K562 (cell line): ENCODE results near the gene ANKRD44. TPM values are rescaled to one million over a fixed set of nuclear protein-coding genes. Genes with fewer than 3 reads are reported as not detected.

Experiments used
- ATAC-seq: fragments of 200-7000 bp; cut with Tn5 transposase; 3 replicates; pipeline ENCODE4 v1.9.1; 2020; ENCODE audit warnings: moderate library complexity
- BruUV-seq: library from RNA; stranded (reverse); fragments of 400-500 nt; replicated peaks from 2 replicates; lab custom pipeline; 2021; lab: Mats Ljungman, UMichigan
- CTCF ChIA-PET: fragments of 300-600 bp; formaldehyde crosslinking; extraction: SDS; loops from one replicate; lab custom pipeline; 2021; ENCODE audit warnings: low intra/inter-chr PET ratio; lab: Yijun Ruan, JAX
- POLR2A ChIA-PET: fragments of 300-600, 350-650 bp; sonication (Branson Sonifier 250); formaldehyde crosslinking; extraction: SDS; loops from one replicate; lab custom pipeline; 2021; ENCODE audit warnings: antibody characterized with exemption, inconsistent platforms; lab: Yijun Ruan, JAX
- DNase-seq, 4 experiments: peaks; one replicate each; pipeline versions ENCODE4 v3.0.0 to v3.0.0-alpha.2; 2011 to 2018; ENCODE audit warnings: low spot score in 3 of 4, mixed read lengths in 3 of 4; ENCODE audit errors: extremely low read depth in 1 of 4
- FAIRE-seq: peaks from 2 replicates; lab custom pipeline; 2011; peaks lifted over from hg19 to GRCh38; lab: Jason Lieb, UNC
- H2AFZ ChIP-seq: 2 replicates; pipeline ENCODE4 v1.6.0; 2011; ENCODE audit warnings: low read depth, low read length, control low read depth, inconsistent platforms
- H3K27ac ChIP-seq: fragments of 200-600 bp; 3 replicates; pipeline ENCODE4 v1.8.0; 2011; ENCODE audit warnings: low read depth, mild to moderate bottlenecking, control low read depth, inconsistent platforms, low read length, moderate library complexity, mixed read lengths; ENCODE audit errors: extremely low read depth
- H3K27me3 ChIP-seq, 2 experiments: fragments of 300-600 bp in 1 of 2; 2 replicates in 1 of 2; 3 replicates in 1 of 2; pipeline versions ENCODE4 v1.6.0 to v1.8.0; 2011; ENCODE audit warnings: inconsistent platforms in 2 of 2, low read length in 2 of 2, mild to moderate bottlenecking in 1 of 2, mixed read lengths in 1 of 2, moderate library complexity in 1 of 2; ENCODE audit not compliant: control insufficient read depth in 2 of 2, insufficient read depth in 2 of 2
- H3K36me3 ChIP-seq: fragments of 300-600 bp; 3 replicates; pipeline ENCODE4 v1.8.0; 2011; ENCODE audit warnings: mild to moderate bottlenecking, low read length, inconsistent platforms; ENCODE audit not compliant: control insufficient read depth, insufficient read depth
- H3K4me1 ChIP-seq, 2 experiments: fragments of 200-600 bp in 1 of 2; replicated peaks in 1 of 2; 2 replicates in 1 of 2; 3 replicates in 1 of 2; pipeline versions ENCODE4 v1.5.1 to v1.8.0; 2011; ENCODE audit warnings: inconsistent platforms in 2 of 2, low read length in 2 of 2, mild to moderate bottlenecking in 1 of 2, mixed read lengths in 1 of 2, moderate library complexity in 1 of 2; ENCODE audit not compliant: control insufficient read depth in 2 of 2, insufficient read depth in 2 of 2
- H3K4me2 ChIP-seq: 2 replicates; pipeline ENCODE4 v1.6.1; 2011; ENCODE audit warnings: low read length, control low read depth, inconsistent platforms, mixed read lengths; ENCODE audit not compliant: insufficient read depth
- H3K4me3 ChIP-seq: fragments of 200-600 bp; sonication (generic), shearing (Covaris generic); 2 replicates; pipeline ENCODE4 v1.5.1; 2016; ENCODE audit warnings: control low read depth, inconsistent platforms
- H3K79me2 ChIP-seq: fragments of 200-600 bp; 3 replicates; pipeline ENCODE4 v1.8.0; 2011; ENCODE audit warnings: low read length, inconsistent platforms; ENCODE audit not compliant: control insufficient read depth, insufficient read depth
- H3K9ac ChIP-seq, 2 experiments: 2 replicates each; pipeline versions ENCODE4 v1.6.0 to v1.6.1; 2011; ENCODE audit warnings: low read depth in 2 of 2, low read length in 2 of 2, control low read depth in 1 of 2, inconsistent platforms in 1 of 2, mild to moderate bottlenecking in 1 of 2, mixed read lengths in 1 of 2; ENCODE audit not compliant: insufficient read depth in 1 of 2
- H3K9me1 ChIP-seq: one replicate; pipeline ENCODE4 v1.6.0; 2011; ENCODE audit warnings: inconsistent platforms, mild to moderate bottlenecking, low read length, moderate library complexity; ENCODE audit not compliant: control insufficient read depth, insufficient read depth
- H3K9me3 ChIP-seq: replicated peaks from 2 replicates; pipeline ENCODE4 v1.5.1; 2011; ENCODE audit warnings: low read depth, low read length, inconsistent platforms; ENCODE audit not compliant: control insufficient read depth, insufficient read depth
- H4K20me1 ChIP-seq: replicated peaks from 2 replicates; pipeline ENCODE4 v1.6.1; 2011; ENCODE audit warnings: low read length, inconsistent platforms, mixed read lengths; ENCODE audit not compliant: control insufficient read depth, insufficient read depth
- ARID3B ChIP-seq: fragments of 250-450 bp; sonication (Bioruptor Pico); IDR thresholded peaks from 2 replicates; pipeline ENCODE4 v1.4.0; 2020; ENCODE audit warnings: borderline replicate concordance
- ATF6 ChIP-seq: sonication (generic); formaldehyde crosslinking; IDR thresholded peaks from 2 replicates; pipeline ENCODE4 v1.4.0; 2020; ENCODE audit warnings: mild to moderate bottlenecking, missing genetic modification reagents
- E2F4 ChIP-seq: sonication (generic); formaldehyde crosslinking; IDR thresholded peaks from 2 replicates; pipeline ENCODE4 v1.8.0; 2022; ENCODE audit warnings: mild to moderate bottlenecking, low read depth, missing genetic modification reagents
- HIVEP1 ChIP-seq: fragments of 250-450 bp; sonication (Bioruptor Pico); IDR thresholded peaks from 2 replicates; pipeline ENCODE4 v1.4.0; 2020; ENCODE audit warnings: mild to moderate bottlenecking
- MXD1 ChIP-seq: fragments of 250-450 bp; sonication (Bioruptor Pico); IDR thresholded peaks from 2 replicates; pipeline ENCODE4 v1.8.0; 2021; ENCODE audit warnings: borderline replicate concordance, mild to moderate bottlenecking, moderate library complexity; ENCODE audit not compliant: poor library complexity, severe bottlenecking
- NCOA1 ChIP-seq: fragments of 450-650 bp; IDR thresholded peaks from 2 replicates; pipeline ENCODE4 v1.6.1; 2016; ENCODE audit warnings: low read depth
- NCOA6 ChIP-seq: fragments of 450-650 bp; IDR thresholded peaks from 2 replicates; pipeline ENCODE4 v1.6.1; 2017; ENCODE audit warnings: mild to moderate bottlenecking
- NFXL1 ChIP-seq: fragments of 450-650 bp; formaldehyde crosslinking; IDR thresholded peaks from 2 replicates; pipeline ENCODE4 v1.4.0; 2021; ENCODE audit warnings: mild to moderate bottlenecking
- POLR2H ChIP-seq: IDR thresholded peaks from 2 replicates; pipeline ENCODE4 v1.6.1; 2016; ENCODE audit warnings: missing genetic modification characterization, low read depth, mild to moderate bottlenecking, control low read depth, missing compliant biosample characterization, moderate library complexity
- PTRF ChIP-seq: fragments of 450-650 bp; IDR thresholded peaks from 2 replicates; pipeline ENCODE4 v1.6.1; 2016; ENCODE audit warnings: mild to moderate bottlenecking, missing genetic modification characterization, missing compliant biosample characterization
- SNAPC5 ChIP-seq: fragments of 250-450 bp; sonication (Bioruptor Pico); IDR thresholded peaks from 2 replicates; pipeline ENCODE4 v1.8.0; 2021; ENCODE audit warnings: moderate library complexity, mild to moderate bottlenecking, inconsistent platforms
- SNRNP70 ChIP-seq: fragments of 200-400 bp; formaldehyde crosslinking; optimal IDR thresholded peaks from 2 replicates; pipeline ENCODE3; 2017; ENCODE audit warnings: low read depth, low read length
- ZC3H11A ChIP-seq: IDR thresholded peaks from 2 replicates; pipeline ENCODE4 v1.6.1; 2012; ENCODE audit warnings: low read depth, low read length, improper control_type of control experiment
- ZNF217 ChIP-seq: sonication (generic); formaldehyde crosslinking; IDR thresholded peaks from 2 replicates; pipeline ENCODE4 v1.8.0; 2022; ENCODE audit warnings: mild to moderate bottlenecking, missing genetic modification reagents
- ZNF699 ChIP-seq: fragments of 250-450 bp; sonication (Bioruptor Pico); IDR thresholded peaks from 2 replicates; pipeline ENCODE4 v1.8.0; 2021; ENCODE audit warnings: mild to moderate bottlenecking, moderate library complexity; ENCODE audit not compliant: insufficient replicate concordance
- ZNF77 ChIP-seq: fragments of 250-450 bp; sonication (Bioruptor Pico); IDR thresholded peaks from 2 replicates; pipeline ENCODE4 v1.5.0; 2020
- WGBS: fragments of 100-300 bp; shearing (Covaris generic); methylation state at CpG from one replicate; pipeline ENCODE4 v1.1.6; 2016; ENCODE audit warnings: low coverage, mixed read lengths; ENCODE audit not compliant: insufficient coverage; ENCODE audit errors: missing lambda C conversion rate; 5-methylcytosine and 5-hydroxymethylcytosine counted together
- in situ Hi-C: fragments of 300-500 bp; cut with MboI; formaldehyde crosslinking; loops from 4 replicates; pipeline ENCODE4 v1.15.0; 2018; ENCODE audit warnings: inconsistent platforms, mixed read lengths
- intact Hi-C: fragments of 100-400 bp; cut with micrococcal nuclease; formaldehyde crosslinking; loops from 2 replicates; pipeline ENCODE4 v1.14.2; 2022
- polyA plus RNA-seq, 8 experiments: library from polyadenylated mRNA; depleted of rRNA in 4 of 8; stranded (reverse) in 5 of 8; unstranded in 3 of 8; fragments of >200 nt; fragmentation: Nextera tagmentation in 2 of 8; fragmentation: Illumina TruSeq in 1 of 8; extraction: Ambion mirVana in 2 of 8; extraction: Trizol in 1 of 8; gene quantifications; 2 replicates each; pipeline versions ENCODE4 v1.2.1 to v1.2.3, GENCODE V29; 2011 to 2014; ENCODE audit warnings: inconsistent platforms in 1 of 8, missing spikeins in 1 of 8
- total RNA-seq, 7 experiments: library from RNA; depleted of rRNA in 6 of 7; stranded (reverse); fragments of >200 nt in 6 of 7; fragmentation: Illumina TruSeq in 2 of 7; extraction: Trizol in 2 of 7; gene quantifications; 2 replicates each; pipeline versions ENCODE4 v1.2.1 to v1.2.3, GENCODE V29; 2011 to 2021; ENCODE audit warnings: low replicate concordance in 1 of 7

Gene ANKRD44
- total and polyA plus RNA-seq, 9 of the 15 experiments (the other 6 are each of a cell fraction or from before 2014, with no cell fraction given): 0.03 to 0.64 (median 0.07) TPM; not detected in 3

GRCh38 chr2:197245829-197246804 lies 64.5 kb downstream of the ANKRD44 start:
- ATAC-seq (no peak), FAIRE-seq (no peak), DNase-seq (no peak)
- H3K27me3 ChIP-seq: no peaks in the 10 kb centered on the region
- intact Hi-C loops (no loop called here), in situ Hi-C loops (no loop called here)
- 0% methylated on average over 4 of the region's 6 CpGs for WGBS
- H3K4me3 ChIP-seq: no peak overlapping the region
- no peaks in the 10 kb centered on the region for H3K4me1 ChIP-seq
- no peak overlapping the region for H3K27ac ChIP-seq
- H3K4me2 ChIP-seq: no peak overlapping the region
- ChIA-PET POLR2A (no interaction called here), CTCF (no interaction called here)
- H3K9me3 ChIP-seq: no peaks in the 10 kb centered on the region
- H3K9me1 ChIP-seq: no peaks in the 10 kb centered on the region
- BruUV-seq: no TSS peak
- no peaks in the 10 kb centered on the region for H4K20me1 ChIP-seq
- H3K9ac ChIP-seq: no peak overlapping the region
- H2AFZ ChIP-seq: no peak overlapping the region
- H3K79me2 ChIP-seq: no peaks in the 10 kb centered on the region
- H3K36me3 ChIP-seq: no peaks in the 10 kb centered on the region
- TF ChIP-seq NFXL1 (CRISPR knock-in tag): no peak
- TF ChIP-seq ZC3H11A: no peak
- no peak for TF ChIP-seq ATF6 (CRISPR knock-in tag)
- no peak for TF ChIP-seq HIVEP1 (CRISPR knock-in tag)
- no peak for TF ChIP-seq ZNF77 (CRISPR knock-in tag)
- no peak for TF ChIP-seq ZNF217 (CRISPR knock-in tag)
- no peak for TF ChIP-seq POLR2H (tag)
- no peak for TF ChIP-seq NCOA6
- TF ChIP-seq MXD1 (CRISPR knock-in tag): no peak
- TF ChIP-seq E2F4 (CRISPR knock-in tag): no peak
- TF ChIP-seq ARID3B: no peak
- no peak for TF ChIP-seq PTRF (tag)
- TF ChIP-seq ZNF699: no peak
- TF ChIP-seq SNAPC5 (CRISPR knock-in tag): no peak
- no peak for TF ChIP-seq NCOA1
- no peak for TF ChIP-seq SNRNP70
